ENCODE data around the gene PHACTR4.

The PHACTR4 gene

DNA sequence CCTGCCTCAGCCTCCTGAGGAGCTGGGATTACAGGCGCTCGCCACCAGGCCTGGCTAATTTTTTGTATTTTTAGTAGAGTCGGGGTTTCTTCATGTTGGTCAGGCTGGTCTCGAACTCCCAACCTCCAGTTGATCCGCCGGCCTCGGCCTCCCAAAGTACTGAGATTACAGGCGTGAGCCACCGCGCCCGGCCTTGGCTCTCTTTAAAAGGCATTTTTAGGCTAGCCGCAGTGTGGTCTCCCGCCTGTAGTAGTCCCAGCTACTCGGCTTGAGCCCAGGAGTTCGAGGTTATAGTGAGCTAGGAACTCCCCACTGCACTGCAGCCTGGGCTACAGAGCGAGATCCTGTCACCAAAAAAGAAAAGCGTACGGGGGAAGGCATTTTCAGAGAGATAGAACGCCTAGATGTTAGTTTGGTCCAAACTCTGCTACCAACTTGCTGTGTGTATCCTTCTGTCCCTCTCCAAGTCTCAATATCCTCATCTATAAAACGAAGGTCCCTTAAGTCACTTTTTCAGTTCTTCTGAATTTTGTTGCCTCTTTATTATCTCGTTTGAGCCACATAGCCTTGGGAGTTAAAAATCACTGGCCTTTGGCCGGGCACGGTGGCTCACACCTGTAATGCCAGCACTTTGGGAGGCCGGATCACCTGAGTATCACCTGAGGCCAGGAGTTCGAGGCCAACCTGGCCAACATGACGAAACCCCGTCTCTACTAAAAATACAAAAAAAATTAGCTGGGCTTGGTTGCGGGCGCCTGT lies 40.0 kb upstream of the PHACTR4 start:
- peaks cover 25 to 43% of the 10 kb centered on the region in 2 experiments for H3K36me3 ChIP-seq (ENCODE audit: control insufficient read depth in 2 of 2, insufficient read depth in 1 of 2, low read length in 2 of 2)
- TF ChIP-seq ZNF335 (tag by site-specific recombination; conservative IDR thresholded peaks at IDR 0.05) (peak; percentile 41), ZNF157 (tag by site-specific recombination; IDR thresholded peaks at IDR 0.05) (no peak)
- TF ChIP-seq, protein P1, sequence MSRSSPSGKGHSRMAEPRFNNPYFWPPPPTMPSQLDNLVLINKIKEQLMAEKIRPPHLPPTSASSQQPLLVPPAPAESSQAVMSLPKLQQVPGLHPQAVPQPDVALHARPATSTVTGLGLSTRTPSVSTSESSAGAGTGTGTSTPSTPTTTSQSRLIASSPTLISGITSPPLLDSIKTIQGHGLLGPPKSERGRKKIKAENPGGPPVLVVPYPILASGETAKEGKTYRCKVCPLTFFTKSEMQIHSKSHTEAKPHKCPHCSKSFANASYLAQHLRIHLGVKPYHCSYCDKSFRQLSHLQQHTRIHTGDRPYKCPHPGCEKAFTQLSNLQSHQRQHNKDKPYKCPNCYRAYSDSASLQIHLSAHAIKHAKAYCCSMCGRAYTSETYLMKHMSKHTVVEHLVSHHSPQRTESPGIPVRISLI (tag by site-specific recombination; IDR thresholded peaks at IDR 0.05), result peak; percentile 44; the same call in 1 of the 2 replicates
- H3K27ac ChIP-seq (ENCODE audit: extremely low read depth, low read depth, low read length), result peak overlapping the region; percentile 72
- POLR2A ChIA-PET, result interaction anchor here (0.5 to 2.1 kb wide), 18 partner anchors 10 to 1229 kb away, joined by 3 to 33 read pairs (median 6); partner anchors contain the start of genes ATP5IF1, EYA3, PHACTR4 and RCC1
- H3K4me3 ChIP-seq (ENCODE audit: low read depth, low read length), result peak overlapping the region; percentile 65
- no peaks in the 10 kb centered on the region for H3K9me3 ChIP-seq (ENCODE audit: control insufficient read depth, insufficient read depth, low read depth, low read length)
- CTCF ChIA-PET, result interaction anchor here (1.2 to 4.1 kb wide), 3 partner anchors 30 to 81 kb away, joined by 5 to 24 read pairs (median 7); no protein-coding TSS in a partner anchor
- no peaks in the 10 kb centered on the region for H3K4me1 ChIP-seq (ENCODE audit: control insufficient read depth, insufficient read depth, low read length)

GRCh38 chr1:28338897-28339296 lies 30.6 kb upstream of the PHACTR4 start:
- peaks cover 2 to 20% of the 10 kb centered on the region in 2 experiments for H3K36me3 ChIP-seq (ENCODE audit: control insufficient read depth in 2 of 2, insufficient read depth in 1 of 2, low read length in 2 of 2)
- H3K4me3 ChIP-seq (ENCODE audit: low read depth, low read length), result no peak overlapping the region
- peak; percentile 88 for TF ChIP-seq ZNF121 (tag by site-specific recombination; IDR thresholded peaks at IDR 0.05)
- no peak for TF ChIP-seq PRDM10 (tag by site-specific recombination; IDR thresholded peaks at IDR 0.05)
- no peaks in the 10 kb centered on the region for H3K4me1 ChIP-seq (ENCODE audit: control insufficient read depth, insufficient read depth, low read length)
- no peaks in the 10 kb centered on the region for H3K9me3 ChIP-seq (ENCODE audit: control insufficient read depth, insufficient read depth, low read depth, low read length)
- ChIA-PET POLR2A (interaction anchor here (5.2 kb wide), 1 partner anchor 10 kb away, joined by 33 read pairs; the partner anchor contains the start of gene MED18), CTCF (interaction anchor here (0.6 kb wide), 1 partner anchor 21 kb away, joined by 3 read pairs; no protein-coding TSS in a partner anchor)
- no peak overlapping the region for H3K27ac ChIP-seq (ENCODE audit: extremely low read depth, low read depth, low read length)

GRCh38 chr1:28339551-28339950 lies 30.0 kb upstream of the PHACTR4 start:
- H3K4me3 ChIP-seq (ENCODE audit: low read depth, low read length), result no peak overlapping the region
- H3K27ac ChIP-seq (ENCODE audit: extremely low read depth, low read depth, low read length), result no peak overlapping the region
- ChIA-PET POLR2A (interaction anchor here (5.2 kb wide), 1 partner anchor 11 kb away, joined by 33 read pairs; the partner anchor contains the start of gene MED18), CTCF (interaction anchor here (0.6 kb wide), 2 partner anchors 11 to 20 kb away, joined by 3 read pairs; partner anchors contain the start of gene MED18)
- H3K4me1 ChIP-seq (ENCODE audit: control insufficient read depth, insufficient read depth, low read length), result no peaks in the 10 kb centered on the region
- no peaks in the 10 kb centered on the region for H3K9me3 ChIP-seq (ENCODE audit: control insufficient read depth, insufficient read depth, low read depth, low read length)
- peaks cover 0 to 14% of the 10 kb centered on the region in 2 experiments; a peak in 2 of 3 replicates for H3K36me3 ChIP-seq (ENCODE audit: control insufficient read depth in 2 of 2, insufficient read depth in 1 of 2, low read length in 2 of 2)
- TF ChIP-seq ZNF768 (tag by site-specific recombination; IDR thresholded peaks at IDR 0.05) (no peak), SCRT1 (tag by site-specific recombination; IDR thresholded peaks at IDR 0.05; ENCODE audit: borderline replicate concordance) (no peak), ZFHX2 (tag by site-specific recombination; conservative IDR thresholded peaks at IDR 0.05) (peak; percentile 28; the same call in 1 of the 2 replicates), ZNF560 (tag by site-specific recombination; IDR thresholded peaks at IDR 0.05; ENCODE audit: borderline replicate concordance) (no peak), ZNF473 (tag by site-specific recombination; IDR thresholded peaks at IDR 0.05) (no peak), EGR2 (tag by site-specific recombination; IDR thresholded peaks at IDR 0.05; ENCODE audit: low read depth) (peak; percentile 44; the same call in 1 of the 2 replicates), ZBTB8A (tag by site-specific recombination; IDR thresholded peaks at IDR 0.05) (no peak), ZNF146 (tag by site-specific recombination; IDR thresholded peaks at IDR 0.05) (no peak)

Measured in HEK293 (cell line).